Neural progenitor cell (in vitro differentiated cells): ENCODE measurements around the gene SPTBN2.

ENCODE experiments used
- CTCF ChIP-seq: fragments of 200-600 bp; sonication (generic); IDR thresholded peaks from 2 replicates; pipeline ENCODE4 v1.5.1; 2017; ENCODE audit warnings: antibody characterized with exemption, mild to moderate bottlenecking
- EZH2 ChIP-seq: fragments of 200-600 bp; sonication (generic); IDR thresholded peaks from 2 replicates; pipeline ENCODE4 v1.6.1; 2017; ENCODE audit warnings: antibody characterized with exemption, mild to moderate bottlenecking, moderate library complexity
- EZH2phosphoT487 ChIP-seq: fragments of 200-600 bp; sonication (generic); IDR thresholded peaks from 2 replicates; pipeline ENCODE4 v1.6.1; 2017; ENCODE audit warnings: antibody characterized with exemption

- TF ChIP-seq CTCF = no peak
- no peak for TF ChIP-seq EZH2
- TF ChIP-seq EZH2phosphoT487 = no peak
Observed at GRCh38 chr11:66707486-66707885, 21.5 kb downstream of the SPTBN2 start.
